Activated CD8-positive, alpha-beta memory T cell treated with anti-CD3 and anti-CD28 coated beads, Interleukin-2, amount 50 U/mL, for 1 hour (primary cell): Measurements from ENCODE around the gene MMP3.

ENCODE experiments used
- DNase-seq: peaks from one replicate; pipeline ENCODE4 v3.0.0-alpha.2; 2020; ENCODE audit errors: extremely low read depth

The MMP3 gene

DNA sequence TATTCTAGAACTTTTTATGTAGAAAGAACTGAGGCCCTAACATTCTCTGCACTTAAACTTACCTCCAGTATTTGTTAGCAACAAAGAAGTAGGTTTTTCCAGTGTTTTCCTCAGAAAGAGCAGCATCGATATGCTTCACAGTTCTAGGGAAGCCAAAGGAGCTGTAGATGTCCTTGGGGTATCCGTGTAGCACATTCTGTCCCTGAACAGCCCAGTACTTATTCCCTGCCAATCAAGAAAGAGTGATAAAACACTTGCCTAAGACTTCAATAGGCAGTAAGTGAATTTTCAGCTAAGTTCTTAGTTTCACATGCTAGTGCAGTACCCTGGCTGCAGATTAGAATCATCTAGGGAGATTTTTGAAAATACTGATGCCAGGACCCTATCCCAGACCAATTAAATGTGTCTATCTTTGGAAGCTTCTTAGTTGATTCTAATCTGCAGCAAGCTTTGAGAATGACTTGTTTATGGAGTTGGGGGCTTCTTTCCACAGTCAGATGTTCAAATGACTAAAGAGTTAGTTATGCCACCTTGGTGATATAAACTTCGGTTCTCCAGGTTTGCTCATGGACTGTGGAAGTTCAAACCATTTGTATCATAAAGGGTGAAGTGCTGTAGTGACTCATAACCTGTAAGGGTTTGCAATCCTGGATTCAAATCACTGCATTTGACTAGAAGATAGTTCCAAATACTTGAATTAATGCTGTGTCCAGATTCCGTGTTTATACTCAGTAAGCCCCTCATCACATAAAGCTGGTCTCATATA lies 52.0 kb downstream of the MMP3 start:
- no peak for DNase-seq

DNA sequence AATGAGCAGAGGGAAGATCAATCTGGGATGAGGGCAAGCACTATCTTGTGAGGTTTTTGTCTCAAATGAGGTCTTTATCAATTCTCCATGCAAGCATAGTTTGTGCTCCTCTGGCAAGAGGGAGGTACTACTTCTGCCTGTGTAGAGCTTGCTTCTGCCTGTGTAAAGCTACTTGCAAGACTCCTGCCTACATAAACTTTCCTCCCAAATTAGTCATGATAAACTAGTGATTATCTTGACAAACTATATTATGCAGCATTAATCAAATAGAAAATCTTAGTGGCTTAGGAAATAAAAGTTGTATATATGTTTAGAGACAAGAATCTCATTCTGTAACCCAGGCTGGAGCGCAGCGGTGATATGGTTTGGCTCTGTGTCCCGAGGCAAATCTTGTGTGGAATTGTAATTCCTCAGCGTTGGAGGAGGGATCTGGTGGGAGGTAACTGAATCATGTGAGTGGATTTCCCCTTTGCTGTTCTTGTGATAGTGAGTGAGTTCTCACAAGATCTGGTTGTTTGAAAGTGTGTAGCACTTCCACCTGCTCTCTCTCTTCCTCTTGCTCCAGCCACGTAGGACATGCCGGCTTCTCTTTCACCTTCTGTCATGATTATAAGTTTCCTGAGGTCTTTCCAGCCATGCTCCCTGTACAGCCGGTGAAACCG lies 54.9 kb downstream of the MMP3 start:
- no peak for DNase-seq
